ENCODE data around the gene LIPA.
"Not testable (repeated sequence)": the region's sequence is repeated elsewhere in the genome, so short reads cannot be mapped to it uniquely, and the experiment has no call there.

The LIPA gene

GRCh38 chr10:89271532-89271931 lies 20.0 kb upstream of the LIPA start:
- no peak for DNase-seq (ENCODE audit: low read depth in 2 of 2, low spot score in 1 of 2)

GRCh38 chr10:89270153-89270483 lies 18.5 kb upstream of the LIPA start:
- DNase-seq (ENCODE audit: low read depth in 2 of 2, low spot score in 1 of 2), result no peak

- DNase-seq (ENCODE audit: low read depth in 2 of 2, low spot score in 1 of 2), result no peak
Observed at GRCh38 chr10:89269433-89270152, 18.0 kb upstream of the LIPA start.

- DNase-seq (ENCODE audit: low read depth in 2 of 2, low spot score in 1 of 2), result no peak
Observed at GRCh38 chr10:89266721-89267453, 15.3 kb upstream of the LIPA start.

GRCh38 chr10:89263531-89263930 lies 12.0 kb upstream of the LIPA start:
- DNase-seq (ENCODE audit: low read depth in 2 of 2, low spot score in 1 of 2), result no peak

- no peak for DNase-seq (ENCODE audit: low read depth in 2 of 2, low spot score in 1 of 2)
Observed at GRCh38 chr10:89263091-89263490, 11.5 kb upstream of the LIPA start.

GRCh38 chr10:89262086-89263051 lies 10.8 kb upstream of the LIPA start:
- DNase-seq (ENCODE audit: low read depth in 2 of 2, low spot score in 1 of 2), result no peak

- DNase-seq (ENCODE audit: low read depth in 2 of 2, low spot score in 1 of 2), result no peak
Observed at GRCh38 chr10:89258881-89259280, 7.3 kb upstream of the LIPA start.

- no peak for DNase-seq (ENCODE audit: low read depth in 2 of 2, low spot score in 1 of 2)
Observed at GRCh38 chr10:89257581-89257980, 6.0 kb upstream of the LIPA start.

- DNase-seq (ENCODE audit: low read depth in 2 of 2, low spot score in 1 of 2), result no peak
Observed at GRCh38 chr10:89256962-89257361, 5.4 kb upstream of the LIPA start.

GRCh38 chr10:89256340-89256739 lies 4.8 kb upstream of the LIPA start:
- no peak for DNase-seq (ENCODE audit: low read depth in 2 of 2, low spot score in 1 of 2)

- DNase-seq (ENCODE audit: low read depth in 2 of 2, low spot score in 1 of 2), result no peak
Observed at GRCh38 chr10:89255793-89256192, 4.2 kb upstream of the LIPA start.

GRCh38 chr10:89255091-89255579 lies 3.6 kb upstream of the LIPA start:
- not testable (repeated sequence) for DNase-seq (ENCODE audit: low read depth in 2 of 2, low spot score in 1 of 2)

- no peak for DNase-seq (ENCODE audit: low read depth in 2 of 2, low spot score in 1 of 2)
Observed at GRCh38 chr10:89252225-89252585, 630 bp upstream of the LIPA start.

GRCh38 chr10:89250865-89251408 lies 638 bp downstream of the LIPA start:
- no peak for DNase-seq (ENCODE audit: low read depth in 2 of 2, low spot score in 1 of 2)

GRCh38 chr10:89248990-89249389 lies 2.6 kb downstream of the LIPA start:
- DNase-seq (ENCODE audit: low read depth in 2 of 2, low spot score in 1 of 2), result no peak

GRCh38 chr10:89247623-89248022 lies 4.0 kb downstream of the LIPA start:
- DNase-seq (ENCODE audit: low read depth in 2 of 2, low spot score in 1 of 2), result not testable (repeated sequence)

GRCh38 chr10:89245802-89246201 lies 5.8 kb downstream of the LIPA start:
- no peak for DNase-seq (ENCODE audit: low read depth in 2 of 2, low spot score in 1 of 2)

GRCh38 chr10:89242840-89243568 lies 8.6 kb downstream of the LIPA start:
- no peak for DNase-seq (ENCODE audit: low read depth in 2 of 2, low spot score in 1 of 2)

GRCh38 chr10:89242345-89242684 lies 9.3 kb downstream of the LIPA start:
- DNase-seq (ENCODE audit: low read depth in 2 of 2, low spot score in 1 of 2), result no peak
